H9 (cell line): ENCODE measurements around the gene SLC44A1. TPM values are rescaled to one million over a fixed set of nuclear protein-coding genes. Genes with fewer than 3 reads are reported as not detected.
"Not testable (repeated sequence)": the region's sequence is repeated elsewhere in the genome, so short reads cannot be mapped to it uniquely, and the experiment has no call there.

ENCODE experiments used
- DNase-seq: peaks from one replicate; pipeline ENCODE4 v3.0.0-alpha.2; 2017
- H2AFZ ChIP-seq: one replicate; pipeline ENCODE4 v1.6.1; 2013; ENCODE audit warnings: mild to moderate bottlenecking, low read length, control low read depth, moderate library complexity
- H2AK5ac ChIP-seq: 2 replicates; pipeline ENCODE4 v1.6.1; 2013; ENCODE audit warnings: low read length, control low read depth, mixed read lengths; ENCODE audit not compliant: insufficient read length
- H2BK120ac ChIP-seq: one replicate; pipeline ENCODE4 v1.6.1; 2013; ENCODE audit warnings: low read depth, mild to moderate bottlenecking, low read length, control low read depth, inconsistent platforms; ENCODE audit not compliant: poor library complexity, severe bottlenecking
- H2BK12ac ChIP-seq: 2 replicates; pipeline ENCODE4 v1.6.1; 2013; ENCODE audit warnings: low read length, control low read depth, mixed read lengths, low read depth; ENCODE audit not compliant: insufficient read length
- H2BK15ac ChIP-seq: 2 replicates; pipeline ENCODE4 v1.6.1; 2013; ENCODE audit warnings: low read depth, low read length, control low read depth
- H2BK20ac ChIP-seq: one replicate; pipeline ENCODE4 v1.6.1; 2013; ENCODE audit warnings: low read depth, mild to moderate bottlenecking, low read length, control low read depth, inconsistent platforms; ENCODE audit not compliant: poor library complexity, severe bottlenecking
- H2BK5ac ChIP-seq: 2 replicates; pipeline ENCODE4 v1.6.1; 2013; ENCODE audit warnings: low read length, control low read depth, mixed read lengths; ENCODE audit not compliant: insufficient read length
- H3K14ac ChIP-seq: 2 replicates; pipeline ENCODE4 v1.6.1; 2013; ENCODE audit warnings: low read length, control low read depth; ENCODE audit not compliant: insufficient read depth
- H3K18ac ChIP-seq: 2 replicates; pipeline ENCODE4 v1.6.1; 2013; ENCODE audit warnings: low read depth, mild to moderate bottlenecking, mixed read lengths, low read length, control low read depth; ENCODE audit not compliant: insufficient read length
- H3K23ac ChIP-seq: 2 replicates; pipeline ENCODE4 v1.6.1; 2013; ENCODE audit warnings: low read length, control low read depth, mixed read lengths, low read depth; ENCODE audit not compliant: insufficient read length
- H3K23me2 ChIP-seq: 2 replicates; pipeline ENCODE4 v1.6.1; 2013; ENCODE audit warnings: low read depth, mild to moderate bottlenecking, mixed read lengths, low read length, control low read depth; ENCODE audit not compliant: insufficient read length, poor library complexity, severe bottlenecking
- H3K27ac ChIP-seq: 2 replicates; pipeline ENCODE4 v1.5.1; 2013; ENCODE audit warnings: low read length, control low read depth, mixed read lengths, low read depth; ENCODE audit not compliant: insufficient read length
- H3K27me3 ChIP-seq: 2 replicates; pipeline ENCODE4 v1.6.1; 2013; ENCODE audit warnings: low read length, control low read depth, inconsistent platforms; ENCODE audit not compliant: insufficient read depth
- H3K4ac ChIP-seq: 2 replicates; pipeline ENCODE4 v1.6.1; 2013; ENCODE audit warnings: low read depth, mild to moderate bottlenecking, control low read depth, inconsistent platforms, low read length, moderate library complexity
- H3K4me1 ChIP-seq: 2 replicates; pipeline ENCODE4 v1.6.1; 2013; ENCODE audit warnings: low read length, control low read depth, inconsistent platforms; ENCODE audit not compliant: insufficient read depth
- H3K4me2 ChIP-seq: 2 replicates; pipeline ENCODE4 v1.6.1; 2013; ENCODE audit warnings: low read length, control low read depth, mixed read lengths; ENCODE audit not compliant: insufficient read length, insufficient read depth
- H3K56ac ChIP-seq: 2 replicates; pipeline ENCODE4 v1.6.1; 2013; ENCODE audit warnings: low read depth, mild to moderate bottlenecking, mixed read lengths, low read length, control low read depth; ENCODE audit not compliant: insufficient read length
- H3K79me1 ChIP-seq: 2 replicates; pipeline ENCODE4 v1.6.1; 2013; ENCODE audit warnings: low read depth, mild to moderate bottlenecking, moderate library complexity, low read length, control low read depth, inconsistent platforms; ENCODE audit not compliant: insufficient read depth, poor library complexity, severe bottlenecking
- H3K79me2 ChIP-seq: 2 replicates; pipeline ENCODE4 v1.6.1; 2013; ENCODE audit warnings: low read length, control low read depth, inconsistent platforms; ENCODE audit not compliant: insufficient read depth
- H3K9ac ChIP-seq: 2 replicates; pipeline ENCODE4 v1.6.1; 2013; ENCODE audit warnings: low read length, control low read depth, mixed read lengths; ENCODE audit not compliant: insufficient read length; ENCODE audit errors: extremely low read depth
- H3K9me3 ChIP-seq: one replicate; pipeline ENCODE4 v1.6.1; 2013; ENCODE audit warnings: low read depth, low read length, inconsistent platforms; ENCODE audit not compliant: control insufficient read depth
- H3T11ph ChIP-seq: one replicate; pipeline ENCODE4 v1.6.1; 2013; ENCODE audit warnings: mild to moderate bottlenecking, low read length, control low read depth, inconsistent platforms
- H4K20me1 ChIP-seq: one replicate; pipeline ENCODE4 v1.6.1; 2013; ENCODE audit not compliant: control insufficient read depth, insufficient read length, insufficient read depth
- H4K5ac ChIP-seq: 2 replicates; pipeline ENCODE4 v1.6.1; 2013; ENCODE audit warnings: low read depth, mild to moderate bottlenecking, mixed read lengths, low read length, control low read depth; ENCODE audit not compliant: insufficient read length
- H4K8ac ChIP-seq: replicated peaks from 2 replicates; pipeline ENCODE4 v1.6.1; 2013; ENCODE audit warnings: low read length, control low read depth, mixed read lengths, low read depth; ENCODE audit not compliant: insufficient read length
- H4K91ac ChIP-seq: 2 replicates; pipeline ENCODE4 v1.6.1; 2013; ENCODE audit warnings: low read depth, mild to moderate bottlenecking, moderate library complexity, mixed read lengths, low read length, control low read depth; ENCODE audit not compliant: insufficient read length
- H3K27ac Mint-ChIP-seq, 3 experiments: 2 replicates in 2 of 3; 3 replicates in 1 of 3; pipeline ENCODE4 v1.8.0; 2020 to 2021; ENCODE audit warnings: mixed read lengths in 3 of 3, mild to moderate bottlenecking in 1 of 3, moderate library complexity in 1 of 3
- H3K27me3 Mint-ChIP-seq: 2 replicates; pipeline ENCODE4 v1.8.0; 2021; ENCODE audit warnings: low read depth, mild to moderate bottlenecking, moderate library complexity, mixed read lengths
- H3K36me3 Mint-ChIP-seq, 3 experiments: 2 replicates in 2 of 3; 3 replicates in 1 of 3; pipeline ENCODE4 v1.8.0; 2020 to 2021; ENCODE audit warnings: low read depth in 3 of 3, mixed read lengths in 3 of 3; ENCODE audit not compliant: insufficient read depth in 1 of 3
- H3K4me1 Mint-ChIP-seq, 2 experiments: 2 replicates each; pipeline ENCODE4 v1.8.0; 2020; ENCODE audit warnings: mixed read lengths in 2 of 2
- H3K4me3 Mint-ChIP-seq, 2 experiments: 2 replicates in 1 of 2; 3 replicates in 1 of 2; pipeline ENCODE4 v1.8.0; 2020 to 2021; ENCODE audit warnings: mild to moderate bottlenecking in 2 of 2, mixed read lengths in 2 of 2, moderate library complexity in 1 of 2
- H3K9me3 Mint-ChIP-seq, 2 experiments: 2 replicates in 1 of 2; 3 replicates in 1 of 2; pipeline ENCODE4 v1.8.0; 2020; ENCODE audit warnings: mild to moderate bottlenecking in 2 of 2, mixed read lengths in 2 of 2, moderate library complexity in 1 of 2
- CTCF ChIP-seq: fragments of 200-600 bp; sonication (generic); conservative IDR thresholded peaks from 3 replicates; pipeline ENCODE4 v1.8.0; 2021; ENCODE audit warnings: antibody characterized with exemption, mild to moderate bottlenecking
- WGBS: extraction: QIAGEN DNeasy Blood & Tissue Kit; methylation state at CpG from one replicate; pipeline ENCODE4 v1.1.7; 2013; ENCODE audit warnings: missing lambda C conversion rate, low lambda C conversion rate, mixed read lengths; ENCODE audit not compliant: insufficient read length; ENCODE audit errors: extremely low coverage; 5-methylcytosine and 5-hydroxymethylcytosine counted together
- total RNA-seq: library from RNA; stranded (reverse); gene quantifications from 2 replicates; pipeline ENCODE4 v1.2.1, GENCODE V29; 2021

Gene SLC44A1
- total RNA-seq, 1 experiment from 2014 or later, result 60.7 TPM

- H3K9me3 ChIP-seq, result no peaks in the 10 kb centered on the region
- H2BK20ac ChIP-seq, result no peak overlapping the region
- H4K91ac ChIP-seq, result no peak overlapping the region
- no peak overlapping the region for H4K5ac ChIP-seq
- Mint-ChIP-seq H3K27me3 (no peaks in the 10 kb centered on the region), H3K27ac (no peak overlapping the region), H3K36me3 (no peaks in the 10 kb centered on the region), H3K4me1 (peaks cover 44 to 57% of the 10 kb centered on the region in 2 experiments), H3K4me3 (no peak overlapping the region), H3K9me3 (no peaks in the 10 kb centered on the region)
- no peak overlapping the region for H3T11ph ChIP-seq
- no peak overlapping the region for H2BK15ac ChIP-seq
- no peaks in the 10 kb centered on the region for H3K27me3 ChIP-seq
- peaks cover 16% of the 10 kb centered on the region; the same call in 1 of the 2 replicates for H3K79me2 ChIP-seq
- no peak overlapping the region for H3K4ac ChIP-seq
- no peak for DNase-seq
- H2BK5ac ChIP-seq, result no peak overlapping the region
- H3K9ac ChIP-seq, result no peak overlapping the region
- H3K18ac ChIP-seq, result no peak overlapping the region
- no peak overlapping the region for H2AFZ ChIP-seq
- no peak overlapping the region for H3K23ac ChIP-seq
- H3K14ac ChIP-seq, result no peak overlapping the region
- no peaks in the 10 kb centered on the region for H3K23me2 ChIP-seq
- H3K27ac ChIP-seq, result no peak overlapping the region
- H4K8ac ChIP-seq, result no peak overlapping the region
- H3K79me1 ChIP-seq, result peaks cover 13% of the 10 kb centered on the region
- H3K4me2 ChIP-seq, result no peak overlapping the region
- H3K4me1 ChIP-seq, result peaks cover 6% of the 10 kb centered on the region
- TF ChIP-seq CTCF, result no peak
- no peak overlapping the region for H2BK120ac ChIP-seq
- no peaks in the 10 kb centered on the region for H4K20me1 ChIP-seq
- H2BK12ac ChIP-seq, result no peak overlapping the region
- H2AK5ac ChIP-seq, result no peak overlapping the region
- no peak overlapping the region for H3K56ac ChIP-seq
These were observed 11.0 kb downstream of the SLC44A1 start for GRCh38 chr9:105255421-105255820.

- H3K4me1 Mint-ChIP-seq, result peaks cover 40 to 51% of the 10 kb centered on the region in 2 experiments
- H3T11ph ChIP-seq, H2BK12ac ChIP-seq, H4K91ac ChIP-seq, H3K27me3 ChIP-seq, H3K4me1 ChIP-seq, H3K56ac ChIP-seq, H3K27me3 Mint-ChIP-seq, H3K27ac ChIP-seq, H3K9me3 ChIP-seq, H3K4ac ChIP-seq, H3K9me3 Mint-ChIP-seq, H3K18ac ChIP-seq, H2BK120ac ChIP-seq, H3K27ac Mint-ChIP-seq, DNase-seq, H3K9ac ChIP-seq, H2BK5ac ChIP-seq, H4K5ac ChIP-seq, H4K8ac ChIP-seq, H3K23me2 ChIP-seq, H3K36me3 Mint-ChIP-seq, H2BK20ac ChIP-seq, H2BK15ac ChIP-seq, H4K20me1 ChIP-seq, H2AK5ac ChIP-seq, H3K23ac ChIP-seq, H3K4me3 Mint-ChIP-seq, H3K4me2 ChIP-seq, H3K14ac ChIP-seq, H2AFZ ChIP-seq: not testable (repeated sequence)
- H3K79me2 ChIP-seq, result peaks cover 14% of the 10 kb centered on the region; the same call in 1 of the 2 replicates
- no CpG with 5 or more reads among the region's 4 CpGs for WGBS
- H3K79me1 ChIP-seq, result peaks cover 13% of the 10 kb centered on the region
These were observed 12.1 kb downstream of the SLC44A1 start for GRCh38 chr9:105256569-105256968.
